ENCODE data around the gene STXBP5.

STXBP5 gene

GRCh38 chr6:147179809-147180208 is 24.4 kb upstream of the STXBP5 start:
- no peak for DNase-seq

GRCh38 chr6:147180926-147181325 is 23.3 kb upstream of the STXBP5 start:
- DNase-seq, result no peak

- no peak for DNase-seq
These were observed 19.8 kb upstream of the STXBP5 start for GRCh38 chr6:147184379-147184778.

GRCh38 chr6:147185216-147185615 is 19.0 kb upstream of the STXBP5 start:
- no peak for DNase-seq

- no peak for DNase-seq
These were observed 13.7 kb upstream of the STXBP5 start for GRCh38 chr6:147190556-147190955.

- DNase-seq, result peak; percentile 3
These were observed 11.8 kb upstream of the STXBP5 start for GRCh38 chr6:147192278-147192911.

- DNase-seq, result no peak
These were observed 9.4 kb upstream of the STXBP5 start for GRCh38 chr6:147194652-147195411.

GRCh38 chr6:147195510-147195909 is 8.7 kb upstream of the STXBP5 start:
- DNase-seq, result no peak

- no peak for DNase-seq
These were observed 8.2 kb upstream of the STXBP5 start for GRCh38 chr6:147195987-147196386.

- DNase-seq, result no peak
These were observed 3.5 kb upstream of the STXBP5 start for GRCh38 chr6:147200711-147201110.

- DNase-seq, result peak; percentile 40
These were observed 2.2 kb upstream of the STXBP5 start for GRCh38 chr6:147201885-147202515.

- DNase-seq, result peak; percentile 87
These were observed 1.5 kb upstream of the STXBP5 start for GRCh38 chr6:147202516-147203310.

GRCh38 chr6:147203311-147204059 is 732 bp upstream of the STXBP5 start:
- peak; percentile 34 for DNase-seq

- DNase-seq, result peak; percentile 19
These were observed 660 bp downstream of the STXBP5 start for GRCh38 chr6:147204843-147205311.

- DNase-seq, result peak; percentile 4
These were observed 1.7 kb downstream of the STXBP5 start for GRCh38 chr6:147205690-147206600.

GRCh38 chr6:147207351-147207750 is 3.1 kb downstream of the STXBP5 start:
- no peak for DNase-seq

GRCh38 chr6:147207837-147208754 is 3.9 kb downstream of the STXBP5 start:
- no peak for DNase-seq

GRCh38 chr6:147209762-147210449 is 5.7 kb downstream of the STXBP5 start:
- no peak for DNase-seq

- DNase-seq, result no peak
These were observed 7.1 kb downstream of the STXBP5 start for GRCh38 chr6:147211349-147211748.
